ENCODE data around the gene IGSF5. TPM values are rescaled to one million over a fixed set of nuclear protein-coding genes. Genes with fewer than 3 reads are reported as not detected.
A peak's percentile ranks its signal among the peaks of the same experiment; 100 is the strongest.

IGSF5 gene
- total RNA-seq, 1 experiment from 2014 or later, result not detected

DNA sequence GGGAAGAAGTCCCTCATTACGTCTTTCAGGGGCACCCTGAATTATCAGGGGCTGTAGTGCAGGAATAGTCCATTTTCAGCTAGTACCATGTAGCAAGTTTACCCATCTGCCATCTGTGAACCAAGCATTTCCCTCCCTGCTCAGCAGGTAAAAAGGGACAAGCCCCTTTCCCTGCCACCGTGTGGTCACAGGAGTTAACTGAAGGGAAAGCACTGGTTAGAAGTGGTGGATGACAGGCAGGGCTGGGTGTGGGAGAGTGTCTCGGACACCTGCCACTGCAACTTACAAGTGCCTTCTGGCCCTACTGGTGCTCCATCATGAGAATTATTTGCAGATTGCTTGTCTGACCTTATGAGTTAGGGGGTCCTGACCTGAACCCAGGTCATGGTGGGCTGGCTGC is 32.0 kb upstream of the IGSF5 start:
- Histone ChIP-seq H3K27me3 (ENCODE audit: low read length) (no peaks in the 10 kb centered on the region), H3K9me3 (ENCODE audit: low read length) (no peaks in the 10 kb centered on the region), H3K4me2 (ENCODE audit: low read length) (no peak overlapping the region), H3K79me2 (ENCODE audit: low read length) (no peaks in the 10 kb centered on the region), H3K9me2 (replicated peaks; ENCODE audit: low read length) (no peaks in the 10 kb centered on the region), H3K27ac (ENCODE audit: low read length) (no peak overlapping the region), H3K9ac (ENCODE audit: low read length) (no peak overlapping the region), H3K4me1 (ENCODE audit: insufficient read depth, low read length) (no peaks in the 10 kb centered on the region), H3F3A (ENCODE audit: low read length, unreplicated experiment) (no peaks in the 10 kb centered on the region), H3K4me3 (ENCODE audit: low read length) (no peak overlapping the region), H4K20me1 (ENCODE audit: low read length) (no peaks in the 10 kb centered on the region), H2AFZ (ENCODE audit: low read length) (no peak overlapping the region), H3K36me3 (ENCODE audit: low read depth, low read length) (no peaks in the 10 kb centered on the region)
- ATAC-seq, result peak; percentile 64
- intact Hi-C loops (cut with micrococcal nuclease), result no loop called here
- DNase-seq, result peak; percentile 38
- CTCF ChIA-PET, result interaction anchor here (0.9 kb wide), 1 partner anchor 79 kb away, joined by 3 read pairs; no protein-coding TSS in a partner anchor
- POLR2A ChIA-PET (ENCODE audit: unreplicated experiment), result no interaction called here
- TF ChIP-seq EZH2phosphoT487 (IDR thresholded peaks at IDR 0.05; ENCODE audit: borderline replicate concordance, low read length), result no peak
- peak; percentile 36; the same call in 1 of the 2 replicates for TF ChIP-seq CTCF (conservative IDR thresholded peaks at IDR 0.05; ENCODE audit: low read depth, low read length)
- no TSS peak for BruUV-seq (replicated peaks)

DNA sequence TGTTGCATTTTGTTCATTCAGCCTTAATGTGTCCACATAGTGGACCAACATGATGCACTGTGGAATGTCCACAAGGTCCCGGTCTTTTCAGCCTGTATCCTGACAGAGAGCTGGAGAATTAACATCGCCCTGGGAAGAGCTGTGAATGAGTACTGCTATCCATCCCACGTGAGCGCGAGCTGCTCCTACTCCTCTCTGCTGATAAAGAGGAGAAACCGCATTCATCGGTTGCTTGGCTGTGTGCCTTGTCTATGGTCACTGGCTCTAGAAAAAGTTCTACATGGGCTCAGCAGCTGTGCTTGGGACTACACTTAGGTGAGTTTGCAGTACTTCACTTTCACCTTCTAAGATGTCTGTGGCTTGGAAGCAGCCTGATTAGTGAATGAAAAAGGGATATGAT is 31.1 kb upstream of the IGSF5 start:
- no peaks in the 10 kb centered on the region for H3K36me3 ChIP-seq (ENCODE audit: low read depth, low read length)
- no peak overlapping the region for H3K4me3 ChIP-seq (ENCODE audit: low read length)
- no peaks in the 10 kb centered on the region for H3K9me2 ChIP-seq (replicated peaks; ENCODE audit: low read length)
- H3K4me1 ChIP-seq (ENCODE audit: insufficient read depth, low read length), result no peaks in the 10 kb centered on the region
- BruUV-seq (replicated peaks), result no TSS peak
- intact Hi-C loops (cut with micrococcal nuclease), result no loop called here
- TF ChIP-seq EZH2phosphoT487 (IDR thresholded peaks at IDR 0.05; ENCODE audit: borderline replicate concordance, low read length) (no peak), CTCF (conservative IDR thresholded peaks at IDR 0.05; ENCODE audit: low read depth, low read length) (no peak), EZH2 (IDR thresholded peaks at IDR 0.05; ENCODE audit: low read length, unreplicated experiment) (no peak)
- no peak overlapping the region for H3K9ac ChIP-seq (ENCODE audit: low read length)
- H3F3A ChIP-seq (ENCODE audit: low read length, unreplicated experiment), result no peaks in the 10 kb centered on the region
- no peak overlapping the region for H3K27ac ChIP-seq (ENCODE audit: low read length)
- DNase-seq, result no peak
- ATAC-seq, result no peak
- no peaks in the 10 kb centered on the region for H4K20me1 ChIP-seq (ENCODE audit: low read length)
- no peaks in the 10 kb centered on the region for H3K79me2 ChIP-seq (ENCODE audit: low read length)
- H2AFZ ChIP-seq (ENCODE audit: low read length), result no peak overlapping the region
- CTCF ChIA-PET, result interaction anchor here (0.6 to 1.2 kb wide), 2 partner anchors 66 to 196 kb away, joined by 3 to 4 read pairs; no protein-coding TSS in a partner anchor
- H3K27me3 ChIP-seq (ENCODE audit: low read length), result no peaks in the 10 kb centered on the region
- no peak overlapping the region for H3K4me2 ChIP-seq (ENCODE audit: low read length)
- H3K9me3 ChIP-seq (ENCODE audit: low read length), result no peaks in the 10 kb centered on the region
- POLR2A ChIA-PET (ENCODE audit: unreplicated experiment), result no interaction called here

GRCh38 chr21:39714331-39714730 is 30.7 kb upstream of the IGSF5 start:
- H3K36me3 ChIP-seq (ENCODE audit: low read depth, low read length), result no peaks in the 10 kb centered on the region
- H3K4me2 ChIP-seq (ENCODE audit: low read length), result no peak overlapping the region
- no peaks in the 10 kb centered on the region for H3K4me1 ChIP-seq (ENCODE audit: insufficient read depth, low read length)
- H2AFZ ChIP-seq (ENCODE audit: low read length), result no peak overlapping the region
- no peaks in the 10 kb centered on the region for H3K79me2 ChIP-seq (ENCODE audit: low read length)
- BruUV-seq (replicated peaks), result no TSS peak
- no peak overlapping the region for H3K9ac ChIP-seq (ENCODE audit: low read length)
- no peaks in the 10 kb centered on the region for H3K9me3 ChIP-seq (ENCODE audit: low read length)
- no peaks in the 10 kb centered on the region for H3F3A ChIP-seq (ENCODE audit: low read length, unreplicated experiment)
- intact Hi-C loops (cut with micrococcal nuclease), result no loop called here
- CTCF ChIA-PET, result interaction anchor here (0.6 to 1.2 kb wide), 2 partner anchors 67 to 196 kb away, joined by 3 to 4 read pairs; no protein-coding TSS in a partner anchor
- DNase-seq, result no peak
- POLR2A ChIA-PET (ENCODE audit: unreplicated experiment), result no interaction called here
- no peaks in the 10 kb centered on the region for H4K20me1 ChIP-seq (ENCODE audit: low read length)
- H3K9me2 ChIP-seq (replicated peaks; ENCODE audit: low read length), result no peaks in the 10 kb centered on the region
- no peak overlapping the region for H3K4me3 ChIP-seq (ENCODE audit: low read length)
- ATAC-seq, result no peak
- no peak overlapping the region for H3K27ac ChIP-seq (ENCODE audit: low read length)
- no peaks in the 10 kb centered on the region for H3K27me3 ChIP-seq (ENCODE audit: low read length)
- TF ChIP-seq EZH2 (IDR thresholded peaks at IDR 0.05; ENCODE audit: low read length, unreplicated experiment) (no peak), CTCF (conservative IDR thresholded peaks at IDR 0.05; ENCODE audit: low read depth, low read length) (no peak), EZH2phosphoT487 (IDR thresholded peaks at IDR 0.05; ENCODE audit: borderline replicate concordance, low read length) (no peak)
